HG03342 (cell line): ENCODE data around the gene TANC1.

Source experiments
- ATAC-seq: cut with Tn5 transposase; IDR thresholded peaks from one replicate; pipeline ENCODE4 v1.9.1; 2021; ENCODE audit warnings: mild to moderate bottlenecking, moderate library complexity; ENCODE audit not compliant: unreplicated experiment

Gene TANC1

GRCh38 chr2:159153463-159153862 lies 185.0 kb downstream of the TANC1 start:
- ATAC-seq, result no peak

DNA sequence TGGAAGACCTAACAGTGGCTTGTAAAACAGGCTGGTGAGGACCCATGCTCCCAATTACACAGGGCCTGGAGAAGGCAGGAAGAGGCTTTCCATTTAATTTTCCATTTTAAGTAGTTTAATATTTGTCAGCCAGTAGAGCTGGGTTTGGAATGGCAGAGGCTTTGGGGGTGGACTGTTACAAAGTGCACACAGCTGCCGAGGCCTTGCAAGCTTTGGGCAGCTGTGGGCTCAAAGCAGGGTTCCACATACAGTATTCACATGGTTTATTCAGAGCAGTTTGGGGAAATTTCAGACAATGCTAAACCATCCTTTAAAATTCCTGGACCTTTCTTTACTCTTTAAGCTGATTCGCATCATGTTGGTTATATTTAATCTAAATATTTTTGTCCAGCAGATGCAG lies 185.5 kb downstream of the TANC1 start:
- no peak for ATAC-seq

DNA sequence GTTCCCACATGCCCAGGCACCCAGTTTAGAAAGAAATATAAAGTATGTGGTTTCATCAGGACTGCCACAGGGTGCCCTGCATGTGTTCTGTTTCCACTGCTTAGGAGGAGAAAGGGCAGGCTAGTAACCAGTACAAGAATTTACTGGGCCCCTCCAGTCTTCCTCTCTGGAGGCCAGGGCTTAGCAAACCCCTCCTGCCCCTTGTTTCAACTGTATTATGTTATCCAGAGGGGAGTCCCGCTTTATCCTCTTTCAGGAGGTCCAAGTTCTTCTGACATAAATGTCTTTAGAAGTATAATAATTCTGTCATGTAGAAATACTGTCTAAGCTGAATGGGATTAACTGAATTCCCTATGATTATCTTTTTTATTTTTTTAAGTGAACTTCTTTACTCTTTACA lies 185.9 kb downstream of the TANC1 start:
- ATAC-seq, result no peak

GRCh38 chr2:159155320-159155719 lies 186.9 kb downstream of the TANC1 start:
- ATAC-seq, result no peak

DNA sequence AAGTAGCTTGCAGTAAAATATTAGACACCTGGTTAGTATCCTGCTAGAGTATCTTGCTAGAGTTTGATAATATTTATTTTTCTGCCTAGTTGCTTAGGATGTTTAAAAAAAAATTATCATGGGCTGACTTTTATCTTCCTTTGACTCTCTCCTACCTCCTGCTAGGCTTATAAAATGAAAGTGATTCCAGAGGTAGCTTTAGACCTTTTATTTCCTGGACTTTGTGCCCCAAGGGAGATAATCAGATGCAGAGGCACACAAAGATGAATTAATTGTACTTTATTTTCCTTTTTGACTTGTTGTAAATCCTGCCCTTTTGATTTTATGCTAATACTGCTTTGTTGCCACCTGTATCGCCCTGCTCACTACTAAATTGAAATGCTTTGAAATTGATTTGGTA lies 187.4 kb downstream of the TANC1 start:
- ATAC-seq, result no peak

GRCh38 chr2:159156834-159157233 lies 188.4 kb downstream of the TANC1 start:
- no peak for ATAC-seq

GRCh38 chr2:159157361-159158209 lies 189.1 kb downstream of the TANC1 start:
- no peak for ATAC-seq

DNA sequence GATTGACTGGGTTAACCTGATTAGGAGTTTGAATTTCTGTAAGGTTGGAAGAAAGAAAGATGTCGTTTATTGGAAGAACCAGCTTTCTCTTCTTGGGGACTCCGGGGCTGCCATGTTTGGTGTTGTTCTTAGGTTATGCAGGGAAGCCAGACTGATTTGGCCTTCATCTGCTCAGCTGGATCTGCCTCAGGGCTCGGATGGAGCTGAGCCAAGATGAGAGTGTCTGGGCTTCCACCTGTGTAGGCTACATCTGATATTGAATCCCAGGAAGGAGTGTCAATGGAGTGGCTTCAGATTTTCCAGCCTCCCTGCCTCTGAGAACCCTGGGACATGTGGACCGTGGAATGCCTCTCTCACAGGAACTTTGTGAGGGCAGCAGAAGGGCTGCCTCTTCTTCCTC lies 192.0 kb downstream of the TANC1 start:
- no peak for ATAC-seq

DNA sequence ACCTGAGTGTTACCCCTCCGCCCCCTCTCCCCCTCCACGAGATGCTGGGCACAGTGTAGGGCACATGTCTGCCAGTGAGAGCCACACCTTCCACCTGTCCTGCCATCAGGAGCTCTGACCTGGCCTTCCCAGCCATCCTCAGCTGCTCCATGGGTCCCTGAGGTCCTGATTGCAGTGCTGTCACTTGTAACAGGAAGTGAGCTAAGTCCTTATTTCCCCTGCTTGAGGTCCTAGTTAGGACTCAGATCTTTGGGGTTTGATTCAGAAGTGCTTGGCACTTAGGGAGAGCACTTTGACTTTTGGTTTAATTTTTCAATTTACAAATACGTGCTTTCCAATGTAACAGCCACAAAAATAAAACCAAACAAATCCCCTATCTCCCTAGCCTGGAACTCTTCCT lies 192.5 kb downstream of the TANC1 start:
- ATAC-seq, result no peak

DNA sequence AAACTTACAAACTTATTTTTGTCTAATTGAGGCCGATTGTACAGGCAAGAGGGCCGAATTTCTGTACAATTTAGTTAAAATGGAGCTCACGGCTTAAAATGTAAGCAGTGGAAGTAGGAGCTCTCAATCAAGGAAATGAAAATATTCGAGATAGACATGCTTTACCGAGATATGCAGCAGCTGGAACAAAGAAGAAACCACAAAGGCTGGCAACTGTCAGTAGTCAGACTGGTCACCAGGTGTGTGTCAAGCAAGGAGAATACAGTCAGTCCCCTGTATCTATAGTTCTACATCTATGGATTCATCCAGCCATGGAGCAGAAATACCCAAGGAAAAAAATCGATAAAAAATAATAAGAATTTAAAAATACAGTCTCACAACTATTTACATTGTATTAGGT lies 195.5 kb downstream of the TANC1 start:
- ATAC-seq, result no peak

- no peak for ATAC-seq
Observed at GRCh38 chr2:159164457-159164911, 196.0 kb downstream of the TANC1 start.

DNA sequence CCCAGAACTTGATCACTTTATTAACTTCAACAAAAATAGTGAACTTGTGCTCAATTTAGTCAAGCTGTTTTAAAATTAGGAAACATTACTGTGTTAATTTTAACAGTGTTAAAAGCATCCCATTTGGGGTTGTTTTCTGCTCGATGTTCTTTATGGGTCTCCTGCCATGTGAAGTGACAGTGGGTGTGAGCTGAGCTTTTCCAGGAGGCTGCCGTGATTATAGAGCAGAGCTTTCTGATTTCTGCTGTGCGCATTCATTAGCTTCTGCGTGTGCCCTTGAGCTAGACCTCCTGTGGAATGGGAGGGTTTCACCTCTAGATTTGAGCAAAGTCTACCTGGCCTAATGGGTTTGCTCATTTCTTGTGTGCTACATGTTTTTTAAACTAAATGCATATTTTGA lies 196.6 kb downstream of the TANC1 start:
- no peak for ATAC-seq

DNA sequence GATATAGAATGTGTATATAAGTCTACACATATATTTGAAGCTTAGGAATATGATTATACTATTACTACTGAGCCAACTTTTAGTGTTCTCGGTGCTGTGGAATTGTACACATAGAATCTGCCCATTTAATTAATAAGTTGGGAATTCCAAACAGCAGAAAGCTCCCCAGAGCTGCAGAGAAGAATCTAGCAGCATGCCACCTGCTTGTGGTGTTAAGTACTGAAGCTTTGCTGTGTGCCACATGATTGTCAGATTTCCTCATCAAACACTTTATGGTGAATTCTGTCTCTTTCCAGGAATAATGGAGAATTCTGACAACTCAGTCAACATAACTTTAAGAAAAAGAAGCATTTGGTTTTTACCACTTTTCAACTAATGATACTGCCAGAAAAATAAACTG lies 200.3 kb downstream of the TANC1 start:
- ATAC-seq, result no peak

DNA sequence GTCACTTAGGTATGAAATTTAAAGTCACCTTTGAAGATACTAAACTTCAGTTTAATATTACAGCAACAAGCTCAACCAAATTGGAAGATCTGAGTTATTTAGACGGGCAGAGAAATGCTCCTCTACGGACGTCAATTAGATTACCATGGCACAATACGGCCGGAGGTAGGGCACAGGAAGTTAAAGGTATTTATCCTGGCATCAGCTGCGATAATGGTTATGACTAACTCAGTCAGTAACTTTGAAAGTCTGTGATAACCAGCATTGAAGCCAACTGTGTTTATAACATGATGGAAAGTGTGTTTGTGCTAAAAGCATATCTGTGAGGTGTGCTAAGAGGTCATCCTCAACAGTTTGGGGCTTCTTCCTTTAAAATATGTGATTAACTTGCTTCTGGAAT lies 200.7 kb downstream of the TANC1 start:
- no peak for ATAC-seq

DNA sequence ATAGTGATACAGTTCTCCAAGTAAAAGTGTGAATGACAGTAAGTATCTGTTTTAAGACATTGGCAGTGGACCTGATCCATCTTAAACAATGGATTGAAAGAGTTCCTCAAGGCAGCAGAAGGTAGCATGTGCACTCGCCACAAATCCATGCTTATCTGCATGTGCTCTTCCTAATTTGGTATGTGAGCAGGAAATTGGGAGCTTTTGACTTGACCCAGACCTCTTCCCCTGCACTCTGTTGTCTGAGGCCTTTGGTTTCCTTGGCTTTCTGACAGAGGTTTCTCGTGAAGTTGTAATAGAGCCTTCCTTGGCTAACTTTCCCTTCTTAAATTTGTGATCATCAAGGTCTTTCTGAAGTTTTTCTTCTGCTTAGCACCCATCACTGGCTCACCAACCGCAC lies 204.0 kb downstream of the TANC1 start:
- ATAC-seq, result no peak

GRCh38 chr2:159174759-159175158 lies 206.3 kb downstream of the TANC1 start:
- ATAC-seq, result no peak

GRCh38 chr2:159175182-159175581 lies 206.7 kb downstream of the TANC1 start:
- no peak for ATAC-seq

- ATAC-seq, result no peak
Observed at GRCh38 chr2:159175927-159176326, 207.5 kb downstream of the TANC1 start.

DNA sequence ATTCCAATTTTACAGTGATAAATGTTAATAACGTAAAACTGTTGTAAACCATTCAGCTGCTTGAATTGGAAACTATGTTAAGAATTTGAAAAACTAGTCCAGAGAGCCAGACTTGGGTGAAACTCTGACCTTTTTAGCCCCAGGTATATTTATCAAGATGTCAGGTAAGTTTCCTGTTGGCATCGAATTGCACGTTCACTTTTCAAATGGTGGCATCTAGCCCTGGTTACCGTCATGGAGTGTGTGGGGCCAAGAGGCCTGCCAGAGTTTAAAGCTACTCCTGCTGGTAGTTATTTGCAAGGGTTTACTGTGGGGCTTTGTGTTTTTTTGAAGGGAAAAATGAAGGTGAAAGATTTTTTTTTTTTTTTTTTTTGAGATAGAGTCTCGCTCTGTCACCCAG lies 208.1 kb downstream of the TANC1 start:
- ATAC-seq, result no peak

DNA sequence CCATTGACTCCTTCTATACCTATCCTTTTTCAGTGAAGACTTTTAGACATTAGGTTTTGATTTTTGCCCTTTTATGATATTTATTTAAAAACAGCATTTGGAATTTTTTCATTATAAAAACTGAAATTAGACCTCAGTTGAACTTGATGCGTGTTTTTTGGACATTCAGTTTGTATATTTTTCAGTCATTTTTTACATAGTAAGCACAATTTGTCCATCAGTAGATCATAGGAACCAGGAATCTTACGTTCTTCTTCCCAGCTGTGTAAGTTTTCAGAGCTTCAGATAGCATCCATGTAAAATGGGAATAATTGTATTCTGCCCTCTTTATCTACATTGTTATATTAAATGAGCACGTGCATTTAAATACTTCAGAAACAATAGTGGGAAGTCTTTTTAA lies 208.9 kb downstream of the TANC1 start:
- ATAC-seq, result no peak

GRCh38 chr2:159177957-159178356 lies 209.5 kb downstream of the TANC1 start:
- no peak for ATAC-seq

- no peak for ATAC-seq
Observed at GRCh38 chr2:159179096-159179495, 210.7 kb downstream of the TANC1 start.

DNA sequence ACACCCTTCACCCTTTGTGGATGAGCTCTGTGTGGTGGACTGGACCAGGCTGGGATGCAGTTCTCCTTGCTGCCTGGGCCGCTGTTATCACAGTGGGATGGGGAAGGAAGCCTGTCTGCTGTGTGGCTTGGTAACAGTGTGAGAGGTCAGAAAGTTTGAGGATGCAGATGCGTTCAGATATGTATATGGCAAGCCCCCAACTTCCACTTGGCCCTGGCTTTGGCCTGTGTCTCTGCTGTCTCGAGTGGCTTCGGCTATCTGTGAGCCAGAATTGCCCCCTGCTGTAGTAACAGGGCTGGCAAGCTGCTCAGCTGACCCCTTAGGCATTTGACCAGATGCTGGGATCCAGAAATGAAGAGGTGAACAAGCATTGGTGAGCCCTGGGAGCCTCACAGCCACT lies 211.3 kb downstream of the TANC1 start:
- no peak for ATAC-seq
